Mucosa of rectum (tissue), 2 donors: Measurements from ENCODE around the gene ZDHHC8.

ENCODE experiments used
- H3K27ac ChIP-seq, 2 donors: one replicate each; pipeline ENCODE4 v1.7.0; 2013; ENCODE audit warnings: inconsistent platforms in 2 of 2, low read depth in 2 of 2, low read length in 2 of 2
- H3K27me3 ChIP-seq, 2 donors: one replicate each; pipeline ENCODE4 v1.7.0; 2013; ENCODE audit warnings: low read length in 2 of 2; ENCODE audit not compliant: control insufficient read depth in 2 of 2, insufficient read depth in 2 of 2
- H3K36me3 ChIP-seq, 2 donors: one replicate each; pipeline ENCODE4 v1.7.0; 2013; ENCODE audit warnings: low read length in 2 of 2; ENCODE audit not compliant: control insufficient read depth in 2 of 2, insufficient read depth in 2 of 2
- H3K4me1 ChIP-seq, 2 donors: one replicate each; pipeline ENCODE4 v1.7.0; 2013; ENCODE audit warnings: low read length in 2 of 2, mild to moderate bottlenecking in 1 of 2; ENCODE audit not compliant: control insufficient read depth in 2 of 2, insufficient read depth in 2 of 2
- H3K4me3 ChIP-seq, 2 donors: one replicate each; pipeline ENCODE4 v1.7.0; 2013; ENCODE audit warnings: low read length in 2 of 2
- H3K9ac ChIP-seq, 2 donors: one replicate each; pipeline ENCODE4 v1.7.0; 2013; ENCODE audit warnings: low read length in 2 of 2, low read depth in 1 of 2, mild to moderate bottlenecking in 1 of 2
- H3K9me3 ChIP-seq, 2 donors: one replicate each; pipeline ENCODE4 v1.7.0; 2013; ENCODE audit warnings: low read length in 2 of 2; ENCODE audit not compliant: control insufficient read depth in 2 of 2
- donor health status: healthy.
- donor health status: Normal muscosa, but diverticular disease.

ZDHHC8 gene

DNA sequence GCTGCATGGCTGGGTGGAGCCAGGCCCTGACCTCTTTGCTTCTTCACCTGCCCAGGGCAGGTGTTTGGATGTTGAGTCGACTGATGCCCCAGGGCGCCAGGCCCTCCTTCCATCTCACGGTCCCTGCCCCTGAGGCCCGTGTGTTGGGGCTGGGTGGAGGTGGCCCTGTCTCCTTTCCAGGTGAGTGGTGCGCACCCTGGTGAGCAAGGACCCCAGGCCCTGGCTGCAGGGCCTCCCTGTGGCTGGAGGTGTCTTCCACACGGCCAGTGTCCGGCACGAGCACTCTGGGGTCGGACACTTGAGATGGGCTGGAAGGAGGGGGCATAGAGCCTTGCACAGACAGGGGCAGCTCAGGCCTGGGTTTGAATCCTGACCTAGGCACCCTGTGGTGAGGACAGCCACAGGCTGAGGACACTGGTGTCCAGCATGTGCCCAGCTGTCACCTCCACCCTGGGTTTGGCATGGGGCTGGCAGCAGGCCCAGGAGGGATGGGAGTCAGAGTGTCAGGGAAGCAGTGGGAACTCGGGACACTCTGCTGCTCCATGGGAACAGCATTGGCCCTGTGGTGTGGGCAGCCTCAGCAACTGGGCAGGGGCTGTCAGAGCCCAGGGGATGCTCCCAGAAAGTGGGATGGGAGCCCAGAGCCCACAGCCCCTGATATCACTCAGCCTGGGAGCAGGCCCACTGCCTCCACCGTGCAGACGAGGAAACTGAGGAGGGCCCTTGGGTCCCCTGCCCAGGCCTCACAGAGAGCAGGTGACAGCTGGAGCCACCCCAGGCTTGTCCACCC is 56.4 kb downstream of the ZDHHC8 start:
- no peaks in the 10 kb centered on the region for H3K9me3 ChIP-seq
- H3K27me3 ChIP-seq = no peaks in the 10 kb centered on the region
- H3K9ac ChIP-seq = no peak overlapping the region
- no peak overlapping the region for H3K27ac ChIP-seq
- no peaks in the 10 kb centered on the region for H3K4me1 ChIP-seq
- H3K4me3 ChIP-seq = no peak overlapping the region
- H3K36me3 ChIP-seq = no peaks in the 10 kb centered on the region

DNA sequence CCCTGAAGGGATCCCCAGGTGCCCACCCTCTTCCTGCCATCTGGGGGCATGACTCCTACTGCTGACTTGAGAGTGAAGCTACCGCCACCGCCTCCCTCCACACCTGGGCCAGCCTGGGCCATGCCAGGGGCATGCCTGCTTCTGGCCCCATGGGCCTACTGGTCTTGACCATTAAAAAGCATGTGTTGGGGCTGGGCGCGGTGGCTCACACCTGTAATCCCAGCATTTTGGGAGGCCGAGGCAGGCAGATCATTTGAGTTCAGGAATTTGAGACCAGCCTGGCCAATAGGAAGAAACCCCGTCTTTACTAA is 56.9 kb downstream of the ZDHHC8 start:
- no peak overlapping the region for H3K9ac ChIP-seq
- H3K27me3 ChIP-seq = no peaks in the 10 kb centered on the region
- H3K27ac ChIP-seq = no peak overlapping the region
- no peaks in the 10 kb centered on the region for H3K9me3 ChIP-seq
- H3K4me1 ChIP-seq = no peaks in the 10 kb centered on the region
- no peak overlapping the region for H3K4me3 ChIP-seq
- no peaks in the 10 kb centered on the region for H3K36me3 ChIP-seq

DNA sequence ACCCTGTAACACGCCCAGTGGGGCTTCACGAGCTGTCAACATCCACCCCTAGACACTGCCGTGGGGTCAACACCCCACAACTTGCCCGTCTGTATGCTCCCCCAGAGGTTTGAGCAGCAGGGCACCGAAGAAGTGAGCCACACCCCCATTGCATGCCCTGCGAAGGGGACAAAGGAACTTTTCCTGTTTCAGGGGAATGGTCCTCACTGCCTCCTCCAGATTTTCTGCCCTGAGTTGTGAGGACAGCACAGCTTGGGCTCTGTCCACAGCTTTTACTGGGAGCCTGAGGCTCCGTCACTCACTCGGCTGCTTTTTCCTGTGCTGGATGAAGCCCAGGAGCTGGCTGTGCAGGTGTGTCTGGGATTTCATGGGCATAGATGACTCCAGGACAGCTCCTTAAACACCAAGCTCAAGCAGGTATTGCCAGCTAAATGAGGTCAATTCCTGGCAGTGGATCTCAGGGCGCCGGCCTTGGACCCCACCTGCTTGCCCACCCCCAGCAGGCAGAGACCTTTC is 59.5 kb downstream of the ZDHHC8 start:
- Histone ChIP-seq H3K9me3 (no peaks in the 10 kb centered on the region), H3K27ac (no peak overlapping the region), H3K9ac (no peak overlapping the region), H3K4me1 (no peaks in the 10 kb centered on the region), H3K4me3 (no peak overlapping the region), H3K36me3 (no peaks in the 10 kb centered on the region), H3K27me3 (no peaks in the 10 kb centered on the region)

DNA sequence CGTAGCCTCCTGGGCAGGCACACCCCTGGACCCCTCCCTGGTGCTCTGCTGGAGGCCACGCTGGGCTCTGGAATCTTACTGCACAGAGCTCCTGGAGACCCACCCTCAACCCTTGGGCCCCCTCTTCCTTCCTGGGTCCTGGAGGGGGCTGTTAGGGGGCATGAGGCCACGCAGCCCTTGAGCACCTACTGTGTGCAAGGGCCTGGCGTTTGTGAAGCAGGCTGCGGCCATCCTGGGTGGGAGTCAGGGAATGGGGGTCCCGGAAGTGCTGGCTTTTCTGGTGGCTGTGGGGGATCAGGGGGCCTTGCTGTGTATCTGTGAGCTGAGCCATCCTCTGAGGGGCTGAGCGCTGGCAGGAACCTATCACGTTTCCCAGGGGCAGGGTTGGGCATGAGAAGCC is 60.2 kb downstream of the ZDHHC8 start:
- H3K4me3 ChIP-seq = no peak overlapping the region
- H3K9ac ChIP-seq = no peak overlapping the region
- H3K27ac ChIP-seq = no peak overlapping the region
- H3K4me1 ChIP-seq = no peaks in the 10 kb centered on the region
- no peaks in the 10 kb centered on the region for H3K9me3 ChIP-seq
- H3K27me3 ChIP-seq = no peaks in the 10 kb centered on the region
- H3K36me3 ChIP-seq = no peaks in the 10 kb centered on the region

DNA sequence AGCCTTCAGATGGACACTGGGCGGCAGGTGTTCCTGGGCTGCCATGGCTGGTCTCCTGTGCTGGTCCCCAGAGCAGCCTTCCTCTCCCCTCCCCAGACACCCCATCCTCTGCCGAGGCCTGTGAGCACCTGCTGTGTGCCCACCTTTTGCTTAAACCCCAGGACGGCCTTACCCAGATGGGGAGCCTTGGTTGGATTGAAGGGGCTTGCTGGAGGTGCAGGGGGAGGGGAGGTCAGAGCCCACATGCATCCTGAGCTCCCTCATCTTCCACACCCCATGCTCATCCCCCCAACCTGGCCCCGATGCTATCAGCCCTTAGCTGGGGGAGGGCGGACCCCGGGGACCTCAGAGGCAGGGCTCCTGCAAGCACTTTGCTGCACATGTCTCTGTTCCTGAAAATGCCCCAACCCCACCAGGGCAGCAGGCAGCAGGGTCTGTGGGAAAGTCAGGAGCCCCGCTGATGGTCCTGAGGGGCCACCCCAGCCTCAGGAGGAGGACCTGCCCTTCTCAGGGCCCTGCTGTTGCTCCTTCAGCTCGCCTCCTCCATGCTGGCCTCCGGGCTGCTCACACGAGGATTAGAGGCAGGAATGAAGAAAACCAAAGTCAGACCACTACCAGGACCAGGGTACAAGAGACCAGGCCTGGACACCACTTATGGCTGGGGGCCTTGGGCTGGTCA is 60.8 kb downstream of the ZDHHC8 start:
- H3K4me1 ChIP-seq = no peaks in the 10 kb centered on the region
- H3K36me3 ChIP-seq = no peaks in the 10 kb centered on the region
- H3K9ac ChIP-seq = no peak overlapping the region
- no peaks in the 10 kb centered on the region for H3K27me3 ChIP-seq
- H3K27ac ChIP-seq = no peak overlapping the region
- H3K4me3 ChIP-seq = no peak overlapping the region
- H3K9me3 ChIP-seq = no peaks in the 10 kb centered on the region

DNA sequence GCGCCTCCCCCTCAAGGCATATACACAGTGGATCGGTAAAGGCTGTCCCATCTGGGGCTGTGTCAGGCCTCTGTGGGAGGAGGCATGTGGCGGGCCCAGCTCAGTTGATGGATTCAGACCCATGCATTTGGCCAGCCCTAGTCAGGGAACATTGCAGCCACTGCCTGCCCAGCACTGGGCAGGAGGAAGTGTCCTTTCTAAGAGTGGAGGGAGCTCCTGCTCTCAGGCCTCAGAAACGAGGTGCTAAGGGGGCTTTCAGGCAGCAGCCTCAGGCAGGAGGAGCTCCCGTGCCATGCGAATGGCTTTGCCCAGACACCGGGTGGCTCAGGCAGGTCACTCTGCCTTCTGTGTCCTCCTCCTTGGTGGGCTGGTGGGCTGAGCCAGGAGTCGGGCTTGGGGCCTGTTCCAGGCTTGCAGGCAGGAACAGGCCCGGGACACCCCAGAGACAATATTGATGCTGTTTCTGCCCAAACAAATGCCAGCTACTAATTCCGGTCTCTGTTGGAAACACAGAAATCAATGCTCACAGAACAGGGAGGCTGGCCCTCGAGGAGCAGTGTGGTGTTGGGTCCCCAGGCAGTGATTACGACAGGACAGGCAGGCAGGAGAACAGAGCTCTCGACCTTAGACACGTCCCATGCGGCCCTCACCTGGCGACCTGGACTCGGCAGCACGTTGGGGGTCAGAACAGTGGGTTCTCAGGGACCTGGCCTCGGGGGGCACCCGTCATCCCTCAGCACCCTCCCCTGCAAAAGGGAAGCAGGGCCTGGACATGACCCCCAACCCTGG is 61.6 kb downstream of the ZDHHC8 start:
- H3K9ac ChIP-seq = no peak overlapping the region
- H3K4me3 ChIP-seq = no peak overlapping the region
- no peaks in the 10 kb centered on the region for H3K27me3 ChIP-seq
- no peaks in the 10 kb centered on the region for H3K36me3 ChIP-seq
- H3K9me3 ChIP-seq = no peaks in the 10 kb centered on the region
- H3K4me1 ChIP-seq = no peaks in the 10 kb centered on the region
- H3K27ac ChIP-seq = no peak overlapping the region

DNA sequence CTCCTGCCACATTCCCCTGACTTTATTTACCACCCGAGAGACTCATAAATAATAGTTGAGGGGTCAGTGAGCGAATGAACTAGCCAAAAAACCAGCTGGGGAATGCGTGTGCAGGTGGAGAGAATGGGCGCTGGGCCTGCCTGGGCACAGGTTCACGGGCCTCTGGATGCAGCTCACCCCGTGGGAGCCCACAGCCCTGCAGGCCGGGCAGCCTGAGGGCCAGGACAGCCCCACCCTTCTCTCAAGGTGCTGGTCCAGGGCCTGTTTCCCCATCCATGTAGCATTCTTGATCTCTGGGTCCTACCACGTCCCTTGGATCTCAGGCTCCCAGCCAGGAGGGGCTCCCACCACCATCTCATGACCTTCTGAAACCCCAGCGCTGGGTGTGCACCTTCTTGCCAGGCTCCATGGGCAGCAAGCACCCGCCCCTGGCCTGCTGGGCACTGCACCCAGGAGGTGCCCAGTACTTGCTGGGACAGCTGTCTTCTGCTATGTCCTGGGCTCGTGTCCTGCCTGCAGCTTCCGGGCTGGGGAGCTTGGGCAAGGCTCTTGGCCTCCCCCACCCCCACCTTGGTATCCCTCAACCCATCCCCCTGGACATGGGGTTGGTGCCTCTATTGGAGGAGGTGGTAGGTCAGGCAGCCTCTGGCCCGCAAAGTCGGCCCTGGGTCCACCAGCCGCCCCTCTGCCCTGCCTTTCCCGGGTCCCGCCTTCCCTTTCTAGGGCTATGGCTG is 62.3 kb downstream of the ZDHHC8 start:
- H3K4me1 ChIP-seq = no peaks in the 10 kb centered on the region
- H3K4me3 ChIP-seq = no peak overlapping the region
- no peak overlapping the region for H3K27ac ChIP-seq
- no peaks in the 10 kb centered on the region for H3K9me3 ChIP-seq
- H3K27me3 ChIP-seq = no peaks in the 10 kb centered on the region
- H3K9ac ChIP-seq = no peak overlapping the region
- H3K36me3 ChIP-seq = no peaks in the 10 kb centered on the region

DNA sequence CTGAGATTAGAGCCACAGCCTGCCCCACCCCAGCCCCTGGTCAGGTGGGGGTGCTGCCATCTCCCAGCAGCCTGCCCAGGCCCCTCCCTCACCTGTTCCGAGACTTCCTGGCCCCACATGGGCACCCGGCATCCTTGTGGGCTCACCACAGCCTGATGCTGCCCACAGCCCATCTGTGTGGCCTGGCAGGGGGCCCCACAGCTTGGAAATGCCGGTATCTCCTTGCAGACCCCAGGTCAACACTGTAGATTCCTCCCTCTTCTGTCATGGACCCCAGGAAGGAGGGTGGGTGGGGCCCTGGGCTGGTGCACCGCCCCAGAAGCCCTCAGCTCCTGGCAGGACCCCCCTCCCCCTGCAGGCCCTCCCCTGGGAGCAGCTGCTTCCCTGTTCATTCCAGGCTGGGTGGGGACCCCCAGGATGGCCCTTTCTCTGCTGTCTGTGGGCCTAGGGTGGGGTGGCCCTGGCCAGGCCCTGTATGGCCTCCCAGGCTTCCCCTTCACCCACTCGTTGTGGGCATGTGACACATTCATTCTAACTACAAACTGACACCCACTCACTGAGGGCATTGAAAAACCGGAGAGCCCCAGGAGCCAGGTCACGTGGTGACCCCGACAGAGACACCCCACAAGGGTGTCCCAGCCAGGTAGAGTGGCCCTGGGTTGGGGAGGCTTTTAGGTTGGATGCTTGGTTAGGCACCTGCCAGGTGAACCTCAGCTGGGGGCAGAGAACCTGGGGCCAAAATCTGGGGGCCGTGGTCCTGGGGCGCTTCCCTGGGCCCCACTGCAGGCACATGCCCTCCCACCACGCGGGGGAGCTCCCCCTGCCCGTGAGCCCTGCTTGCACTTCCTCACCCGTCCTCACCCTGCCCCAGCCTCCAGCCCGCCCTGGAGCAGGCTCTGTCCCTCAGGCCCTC is 63.3 kb downstream of the ZDHHC8 start:
- Histone ChIP-seq H3K9ac (no peak overlapping the region), H3K9me3 (no peaks in the 10 kb centered on the region), H3K27me3 (peaks cover 3 to 4% of the 10 kb centered on the region in 2 donors), H3K4me3 (no peak overlapping the region), H3K36me3 (no peaks in the 10 kb centered on the region), H3K27ac (no peak overlapping the region), H3K4me1 (no peaks in the 10 kb centered on the region)

DNA sequence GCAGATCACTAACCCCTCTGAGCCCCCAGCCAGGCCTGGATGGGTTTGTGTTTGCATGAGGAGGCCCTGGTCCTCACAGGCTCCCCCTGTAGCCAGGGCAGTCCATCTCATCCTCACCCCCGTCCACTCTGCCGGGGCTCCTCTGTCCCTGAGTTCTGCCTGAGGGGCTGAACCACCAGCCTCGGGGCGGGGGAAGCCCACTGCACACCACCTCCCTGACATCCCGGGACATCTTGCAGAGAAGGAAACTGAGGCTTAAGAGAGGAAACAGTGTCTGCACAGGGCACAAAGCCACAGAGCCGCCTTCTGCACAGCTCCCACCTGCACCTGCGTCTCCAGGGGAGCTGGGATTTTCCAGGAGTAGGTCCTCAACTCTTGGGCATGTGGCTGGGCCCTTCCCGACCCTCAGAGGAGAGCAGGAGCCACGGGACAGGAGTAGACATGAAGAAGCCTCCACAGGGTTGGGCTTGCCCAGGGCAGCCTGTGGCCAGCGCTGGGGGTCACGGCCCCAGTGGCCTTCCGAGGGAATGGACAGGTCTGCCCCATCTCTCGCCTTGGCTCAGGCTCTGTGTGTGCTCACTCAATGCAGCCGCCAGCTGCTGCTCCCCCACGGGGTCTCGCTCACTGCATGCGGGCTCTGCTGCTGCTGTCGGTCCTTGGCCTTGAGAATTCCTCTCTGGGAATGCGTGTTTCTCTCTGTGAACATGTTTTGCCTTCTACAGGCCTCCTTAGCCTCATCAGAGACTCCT is 64.7 kb downstream of the ZDHHC8 start:
- Histone ChIP-seq H3K36me3 (no peaks in the 10 kb centered on the region), H3K9ac (no peak overlapping the region), H3K27ac (no peak overlapping the region), H3K27me3 (peaks cover 3 to 8% of the 10 kb centered on the region in 2 donors), H3K4me3 (no peak overlapping the region), H3K4me1 (no peaks in the 10 kb centered on the region), H3K9me3 (no peaks in the 10 kb centered on the region)
